GM23338 (cell line): ENCODE measurements around the gene MARVELD2. TPM values are rescaled to one million over a fixed set of nuclear protein-coding genes. Genes with fewer than 3 reads are reported as not detected.

Experiments used
- EZH2 ChIP-seq: fragments of 200-600 bp; sonication (generic); IDR thresholded peaks from one replicate; pipeline ENCODE4 v1.8.0; 2017; ENCODE audit warnings: antibody characterized with exemption, mild to moderate bottlenecking, low read depth; ENCODE audit not compliant: unreplicated experiment
- REST ChIP-seq: IDR thresholded peaks from one replicate; pipeline ENCODE4 v1.6.1; 2018; ENCODE audit warnings: antibody characterized with exemption; ENCODE audit not compliant: unreplicated experiment
- polyA plus RNA-seq: library from polyadenylated mRNA; unstranded; fragments of >200 nt; fragmentation: Nextera tagmentation; extraction: Ambion mirVana; gene quantifications from 2 replicates; pipeline ENCODE4 v1.2.1, GENCODE V29; 2016
- small RNA-seq: library from RNA; depleted of rRNA; stranded (forward); fragments of <200 nt; gene quantifications from one replicate; pipeline ENCODE3, GENCODE V24; 2014; ENCODE audit warnings: low replicate concordance
- total RNA-seq: library from RNA; depleted of rRNA; stranded (reverse); fragments of >200 nt; shearing (Covaris generic); gene quantifications from 2 replicates; pipeline ENCODE4 v1.2.3, GENCODE V29; 2014; rRNA removed

The MARVELD2 gene
- total and polyA plus RNA-seq, 2 experiments from 2014 or later, result 10.0 to 24.1 TPM

- TF ChIP-seq REST (no peak), EZH2 (no peak)
Measured at GRCh38 chr5:69493396-69494133, 78.6 kb downstream of the MARVELD2 start (continued).

Small RNA genes within 50 kb of the gene (small RNA-seq; reads per million reads assigned to genes)
- gene RN7SL616P (not detected), gene RPS27P14 (not detected)

Other genes starting within 250 kb of the MARVELD2 start
- 273 and 276 TPM in 2 replicates for gene CCNB1, start 248.0 kb upstream of the MARVELD2 start, total RNA-seq
- gene CCNB1, start 248.0 kb upstream of the MARVELD2 start, polyA plus RNA-seq, result 400 and 411 TPM in 2 replicates
- 95.1 and 99.4 TPM in 2 replicates for gene CENPH, start 225.5 kb upstream of the MARVELD2 start, total RNA-seq
- gene CENPH, start 225.5 kb upstream of the MARVELD2 start, polyA plus RNA-seq, result 102 and 107 TPM in 2 replicates
- 80.7 and 81.1 TPM in 2 replicates for gene CDK7, start 180.2 kb upstream of the MARVELD2 start, total RNA-seq
- gene CDK7, start 180.2 kb upstream of the MARVELD2 start, polyA plus RNA-seq, result 69.4 and 78.4 TPM in 2 replicates
- 1.5 and 1.6 TPM in 2 replicates for gene CCDC125, start 82.3 kb upstream of the MARVELD2 start, total RNA-seq
- gene CCDC125, start 82.3 kb upstream of the MARVELD2 start, polyA plus RNA-seq, result 3.4 TPM in 2 replicates
- 37.3 and 62.5 TPM in 2 replicates for gene AK6, start 45.6 kb upstream of the MARVELD2 start, total RNA-seq
- 232 and 260 TPM in 2 replicates for gene AK6, start 45.6 kb upstream of the MARVELD2 start, polyA plus RNA-seq
- gene TAF9, start 45.6 kb upstream of the MARVELD2 start, total RNA-seq, result 65.1 and 77.1 TPM in 2 replicates
- gene TAF9, start 45.6 kb upstream of the MARVELD2 start, polyA plus RNA-seq, result 121 and 146 TPM in 2 replicates
- 29.0 and 30.8 TPM in 2 replicates for gene RAD17, start 45.3 kb upstream of the MARVELD2 start, total RNA-seq
- gene RAD17, start 45.3 kb upstream of the MARVELD2 start, polyA plus RNA-seq, result 38.8 and 44.0 TPM in 2 replicates
- 61.6 and 79.7 TPM in 2 replicates for gene OCLN, start 77.7 kb downstream of the MARVELD2 start, total RNA-seq
- 10.9 and 14.3 TPM in 2 replicates for gene OCLN, start 77.7 kb downstream of the MARVELD2 start, polyA plus RNA-seq
- 61.6 and 67.7 TPM in 2 replicates for gene GTF2H2C, start 145.1 kb downstream of the MARVELD2 start, total RNA-seq
- gene GTF2H2C, start 145.1 kb downstream of the MARVELD2 start, polyA plus RNA-seq, result 50.9 and 52.2 TPM in 2 replicates